ENCODE measurements around the gene WFDC1.

Gene WFDC1

GRCh38 chr16:84379008-84379708 lies 84.5 kb downstream of the WFDC1 start:
- H3K36me3 Mint-ChIP-seq (ENCODE audit: insufficient read depth) = no peaks in the 10 kb centered on the region
- ATAC-seq (replicated peaks) = no peak
- no peak overlapping the region for H3K4me3 Mint-ChIP-seq
- H3K27ac Mint-ChIP-seq = no peak overlapping the region
- no peak for DNase-seq
- H3K27me3 Mint-ChIP-seq = peaks cover 20 to 77% of the 10 kb centered on the region in 2 donors
- peaks cover 0 to 5% of the 10 kb centered on the region in 2 donors for H3K4me1 Mint-ChIP-seq (ENCODE audit: low read depth in 2 of 2)
- no peaks in the 10 kb centered on the region for H3K9me3 Mint-ChIP-seq
